Measurements from ENCODE around the gene KDM4C. TPM values are rescaled to one million over a fixed set of nuclear protein-coding genes. Genes with fewer than 3 reads are reported as not detected.
A peak's percentile ranks its signal among the peaks of the same experiment; 100 is the strongest.
"Not testable (repeated sequence)": the region's sequence is repeated elsewhere in the genome, so short reads cannot be mapped to it uniquely, and the experiment has no call there.

KDM4C gene
- total RNA-seq, 2 experiments from 2014 or later, result 49.4 to 50.0 TPM

DNA sequence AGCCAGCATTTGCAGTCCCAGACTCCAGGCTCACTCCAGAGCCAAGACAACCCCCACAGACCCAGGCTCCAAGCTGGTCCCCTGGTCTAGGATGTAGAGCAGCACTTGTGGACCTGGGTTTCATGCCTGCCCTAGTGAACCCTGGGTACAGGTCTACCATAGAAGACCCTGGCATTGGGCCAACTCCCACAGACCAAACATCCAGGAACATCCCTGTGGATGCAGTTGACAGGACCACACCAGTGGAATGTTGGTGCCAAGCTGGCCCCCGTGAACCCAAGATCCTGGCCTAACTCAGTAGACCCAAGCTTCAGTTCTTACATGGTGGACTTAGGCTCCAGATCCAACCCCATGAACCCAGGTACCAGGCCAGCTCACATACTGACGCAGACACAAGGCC is 250.6 kb downstream of the KDM4C start:
- peaks cover 14% of the 10 kb centered on the region for H3K4me1 Mint-ChIP-seq
- POLR2A ChIA-PET, result no interaction called here
- CTCF ChIA-PET, result no interaction called here

DNA sequence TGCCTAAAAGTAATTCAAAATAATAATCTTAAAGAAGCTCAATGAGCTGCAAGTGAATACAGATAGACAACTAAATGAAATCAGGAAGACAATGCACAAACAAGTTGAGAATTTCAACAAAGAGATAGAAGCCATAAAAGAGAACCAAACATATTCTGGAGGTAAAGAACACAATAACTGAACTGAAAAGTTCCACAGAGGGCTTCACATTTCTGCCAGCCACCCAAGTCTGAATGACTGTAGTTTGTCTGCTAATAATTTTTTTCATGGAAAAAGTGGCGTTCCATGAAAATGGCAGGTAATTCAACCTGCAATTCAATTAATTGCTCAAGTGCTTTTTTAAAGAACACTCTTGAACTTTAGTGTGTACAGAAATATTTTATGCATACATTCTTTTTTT is 251.3 kb downstream of the KDM4C start:
- ChIA-PET CTCF (no interaction called here), POLR2A (no interaction called here)
- no peak for DNase-seq
- H3K27me3 Mint-ChIP-seq, result no peaks in the 10 kb centered on the region
- H3K36me3 Mint-ChIP-seq (ENCODE audit: low read depth), result peaks cover 62% of the 10 kb centered on the region
- H3K9me3 Mint-ChIP-seq, result peaks cover 2% of the 10 kb centered on the region
- H3K4me1 Mint-ChIP-seq, result peaks cover 14% of the 10 kb centered on the region
- no peak overlapping the region for H3K4me3 Mint-ChIP-seq
- H3K27ac Mint-ChIP-seq, result no peak overlapping the region

More for the DNA sequence above, 250.6 kb downstream of the KDM4C start:
- H3K36me3 Mint-ChIP-seq (ENCODE audit: low read depth), result peaks cover 60% of the 10 kb centered on the region
- no peaks in the 10 kb centered on the region for H3K27me3 Mint-ChIP-seq
- peaks cover 2% of the 10 kb centered on the region for H3K9me3 Mint-ChIP-seq
- no peak overlapping the region for H3K27ac Mint-ChIP-seq
- DNase-seq, result no peak
- H3K4me3 Mint-ChIP-seq, result no peak overlapping the region

DNA sequence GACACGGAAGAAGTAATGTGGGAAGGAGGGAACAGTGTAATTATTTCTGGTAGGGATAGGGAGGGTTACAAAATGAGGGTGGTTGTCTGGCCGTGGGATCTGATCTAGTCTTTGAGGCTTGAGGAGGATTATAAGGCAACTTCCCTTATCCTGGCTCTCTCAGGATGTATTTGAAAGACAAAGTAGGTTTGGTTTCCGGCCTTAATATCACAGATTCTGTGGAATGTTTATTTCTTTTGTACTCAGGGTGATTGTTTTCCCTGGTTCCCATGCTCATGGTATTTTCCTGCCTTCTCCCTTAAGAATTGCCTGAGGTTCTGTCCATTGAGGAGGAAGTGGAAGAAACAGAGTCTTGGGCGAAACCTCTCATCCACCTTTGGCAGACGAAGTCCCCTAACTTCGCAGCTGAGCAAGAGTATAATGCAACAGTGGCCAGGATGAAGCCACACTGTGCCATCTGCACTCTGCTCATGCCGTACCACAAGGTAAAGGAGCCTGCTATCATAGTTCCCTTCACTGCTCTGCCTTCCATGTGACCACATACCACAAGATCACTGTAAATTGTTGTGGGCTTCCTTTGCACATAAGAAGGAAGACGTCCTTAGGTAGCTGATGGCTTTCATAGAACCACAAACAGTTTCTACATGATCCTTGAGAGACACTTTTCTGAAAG is 253.8 kb downstream of the KDM4C start:
- Mint-ChIP-seq H3K27me3 (no peaks in the 10 kb centered on the region), H3K4me1 (peaks cover 14% of the 10 kb centered on the region), H3K4me3 (no peak overlapping the region), H3K36me3 (ENCODE audit: low read depth) (peaks cover 60% of the 10 kb centered on the region), H3K9me3 (peaks cover 2% of the 10 kb centered on the region), H3K27ac (no peak overlapping the region)
- CTCF ChIA-PET, result interaction anchor here (1.1 kb wide), 1 partner anchor 184 kb away, joined by 3 read pairs; no protein-coding TSS in a partner anchor
- POLR2A ChIA-PET, result no interaction called here
- peak; percentile 22 for DNase-seq

DNA sequence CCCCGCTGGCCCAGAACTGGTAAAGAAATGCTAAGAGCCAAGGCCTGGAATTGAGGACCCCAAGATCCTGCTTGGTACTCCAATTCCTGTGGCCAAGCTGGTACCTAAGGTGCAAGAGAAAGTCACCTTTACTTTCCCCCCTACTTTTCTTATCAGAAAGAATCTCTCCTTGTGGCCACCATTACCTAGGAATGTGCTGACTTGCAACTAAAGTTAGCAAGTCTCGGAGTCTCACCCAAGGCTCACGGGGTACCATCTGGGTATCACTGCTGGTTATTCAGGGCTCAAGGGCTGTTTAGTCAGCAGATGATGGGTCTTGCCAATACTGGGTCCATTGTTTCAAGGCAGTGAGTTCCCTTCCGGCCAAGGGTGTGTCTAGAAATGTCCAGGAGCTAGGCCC is 270.2 kb downstream of the KDM4C start:
- Mint-ChIP-seq H3K4me1 (no peaks in the 10 kb centered on the region), H3K4me3 (no peak overlapping the region), H3K27me3 (no peaks in the 10 kb centered on the region), H3K36me3 (ENCODE audit: low read depth) (peaks cover 31% of the 10 kb centered on the region), H3K9me3 (no peaks in the 10 kb centered on the region), H3K27ac (no peak overlapping the region)
- CTCF ChIA-PET, result no interaction called here
- DNase-seq, result no peak
- POLR2A ChIA-PET, result no interaction called here

DNA sequence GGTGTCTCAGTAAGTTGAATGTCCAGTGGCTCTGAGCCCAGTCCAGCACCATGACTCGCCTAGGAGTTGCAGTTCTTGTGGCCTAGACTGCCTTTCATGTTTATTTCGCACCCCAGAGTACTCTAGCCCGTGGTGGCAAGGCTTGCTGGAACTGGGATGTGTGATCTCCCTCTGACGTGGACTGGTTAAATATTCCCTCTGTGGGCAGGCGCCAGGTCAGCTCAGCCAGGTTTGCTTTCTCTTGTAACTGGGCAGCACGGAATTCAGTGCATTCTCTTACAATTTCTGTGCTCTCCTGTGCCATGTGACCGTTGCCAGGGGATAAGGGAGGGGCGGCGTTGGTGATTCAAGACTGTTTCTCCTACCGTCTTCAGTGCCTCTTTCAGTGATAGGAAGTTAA is 270.8 kb downstream of the KDM4C start:
- DNase-seq, result no peak
- Mint-ChIP-seq H3K36me3 (ENCODE audit: low read depth) (peaks cover 26% of the 10 kb centered on the region), H3K27ac (no peak overlapping the region), H3K4me3 (no peak overlapping the region), H3K9me3 (no peaks in the 10 kb centered on the region), H3K4me1 (no peaks in the 10 kb centered on the region), H3K27me3 (no peaks in the 10 kb centered on the region)
- ChIA-PET POLR2A (no interaction called here), CTCF (no interaction called here)

DNA sequence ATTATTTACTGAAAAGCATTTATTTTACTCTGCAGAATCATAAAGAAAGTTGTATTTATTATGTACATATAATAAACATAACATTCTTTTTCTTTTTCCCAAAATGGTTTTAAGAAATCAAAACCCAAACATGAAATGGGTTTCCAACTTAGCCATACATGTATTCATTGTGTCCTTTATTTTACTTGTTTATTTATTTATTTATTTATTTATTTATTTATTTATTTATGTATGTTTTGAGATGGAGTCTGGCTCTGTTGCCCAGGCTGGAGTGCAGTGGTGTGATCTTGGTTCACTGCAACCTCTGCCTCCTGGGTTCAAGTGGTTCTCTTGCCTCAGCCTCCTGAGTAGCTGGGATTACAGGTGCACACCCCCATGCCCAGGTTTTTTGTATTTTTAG is 273.2 kb downstream of the KDM4C start:
- H3K36me3 Mint-ChIP-seq (ENCODE audit: low read depth), result peaks cover 27% of the 10 kb centered on the region
- H3K4me3 Mint-ChIP-seq, H3K9me3 Mint-ChIP-seq, H3K27me3 Mint-ChIP-seq, DNase-seq, H3K27ac Mint-ChIP-seq, POLR2A ChIA-PET, H3K4me1 Mint-ChIP-seq: not testable (repeated sequence)
- CTCF ChIA-PET, result interaction anchor here (1.4 kb wide), 1 partner anchor 22 kb away, joined by 3 read pairs; no protein-coding TSS in a partner anchor

DNA sequence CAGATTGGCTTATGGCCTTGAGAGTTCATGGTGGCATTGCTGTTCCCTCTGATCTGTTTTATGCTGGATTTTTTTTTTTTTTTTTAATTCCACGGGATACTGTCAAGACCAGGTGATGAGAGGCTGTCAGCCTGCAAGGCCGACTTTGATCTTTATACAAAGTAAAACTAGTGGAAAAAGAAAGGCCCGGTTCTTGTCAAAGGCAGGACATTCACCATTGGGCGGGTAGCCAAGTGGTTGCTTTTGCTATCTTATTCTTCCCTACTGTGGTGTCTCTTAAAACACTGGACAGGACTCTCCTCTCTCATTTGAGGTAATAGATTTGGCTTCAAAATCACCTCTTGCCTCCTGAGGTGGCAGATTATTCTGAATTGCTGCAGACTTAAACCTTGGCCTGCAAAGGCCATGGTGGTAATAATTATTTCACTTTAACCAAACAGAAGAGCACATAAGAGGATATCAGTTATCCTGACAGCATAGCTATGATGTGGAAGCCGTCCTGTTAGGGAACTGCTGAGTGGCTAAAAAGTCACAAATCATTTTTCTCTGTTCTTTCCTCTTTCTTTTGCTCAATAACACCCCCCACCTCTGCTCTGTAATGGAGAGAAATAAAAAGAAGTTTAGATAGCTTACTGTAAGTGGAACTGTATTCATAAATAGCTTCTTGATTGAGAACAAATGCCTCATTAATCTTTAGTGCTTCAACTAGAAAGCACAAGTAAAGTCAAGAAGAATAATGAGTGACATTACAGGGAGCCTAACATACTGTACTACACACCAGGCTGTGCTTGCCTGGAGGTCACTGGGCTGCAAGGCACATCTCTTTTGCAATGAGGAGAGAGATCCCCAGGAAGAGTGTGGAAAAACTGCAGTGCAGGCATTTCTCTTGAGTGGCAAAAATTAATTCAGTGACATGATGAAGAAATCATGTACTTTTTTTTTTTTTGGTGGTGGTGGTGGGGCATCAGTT is 275.6 kb downstream of the KDM4C start:
- Mint-ChIP-seq H3K4me3 (no peak overlapping the region), H3K4me1 (no peaks in the 10 kb centered on the region), H3K27ac (no peak overlapping the region), H3K9me3 (no peaks in the 10 kb centered on the region), H3K27me3 (no peaks in the 10 kb centered on the region), H3K36me3 (ENCODE audit: low read depth) (peaks cover 16% of the 10 kb centered on the region)
- CTCF ChIA-PET, result no interaction called here
- POLR2A ChIA-PET, result no interaction called here
- no peak for DNase-seq

DNA sequence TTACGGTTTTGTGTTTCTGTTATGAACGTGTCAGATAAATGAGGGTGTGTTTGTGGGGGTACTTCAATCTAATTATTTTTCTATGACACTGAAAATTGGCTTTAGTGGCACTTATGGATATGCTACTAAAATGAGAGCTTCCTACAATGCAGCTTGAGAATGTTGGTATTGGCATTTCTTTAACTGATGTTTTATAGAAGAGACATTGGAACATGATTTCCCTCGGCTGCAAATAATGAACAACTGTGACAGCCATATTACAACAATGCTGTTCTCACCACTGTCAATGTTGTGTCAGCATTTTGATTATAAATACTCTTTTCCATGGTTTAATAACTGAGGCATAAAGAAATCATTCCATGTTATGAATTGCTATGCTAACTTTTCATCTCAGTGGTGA is 279.4 kb downstream of the KDM4C start:
- Mint-ChIP-seq H3K27ac (no peak overlapping the region), H3K36me3 (ENCODE audit: low read depth) (peaks cover 28% of the 10 kb centered on the region), H3K4me1 (no peaks in the 10 kb centered on the region), H3K27me3 (no peaks in the 10 kb centered on the region), H3K9me3 (no peaks in the 10 kb centered on the region), H3K4me3 (no peak overlapping the region)
- POLR2A ChIA-PET, result no interaction called here
- no peak for DNase-seq
- CTCF ChIA-PET, result interaction anchor here (0.6 kb wide), 1 partner anchor 31 kb away, joined by 5 read pairs; no protein-coding TSS in a partner anchor

DNA sequence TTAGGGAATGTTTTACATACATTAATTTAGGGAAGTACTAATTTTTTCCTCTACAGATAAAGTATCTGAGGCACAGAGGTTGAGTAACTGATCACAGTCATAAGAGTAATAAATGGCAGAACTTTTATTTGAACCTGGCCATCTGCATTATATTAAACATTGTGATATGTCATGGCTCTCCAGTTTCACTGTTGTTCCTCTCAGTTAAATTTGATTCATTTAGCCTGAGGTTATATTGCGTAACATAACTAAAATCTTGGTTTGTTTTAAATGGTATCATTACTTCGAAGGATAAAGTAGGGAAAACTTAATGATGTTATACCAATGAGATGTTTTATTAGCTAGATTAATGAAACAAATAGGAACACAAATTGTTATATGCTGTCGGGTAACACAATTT is 284.4 kb downstream of the KDM4C start:
- Mint-ChIP-seq H3K27me3 (no peaks in the 10 kb centered on the region), H3K4me3 (no peak overlapping the region), H3K9me3 (no peaks in the 10 kb centered on the region), H3K27ac (no peak overlapping the region), H3K36me3 (ENCODE audit: low read depth) (peaks cover 28% of the 10 kb centered on the region), H3K4me1 (peaks cover 12% of the 10 kb centered on the region)
- ChIA-PET POLR2A (no interaction called here), CTCF (no interaction called here)
- no peak for DNase-seq

DNA sequence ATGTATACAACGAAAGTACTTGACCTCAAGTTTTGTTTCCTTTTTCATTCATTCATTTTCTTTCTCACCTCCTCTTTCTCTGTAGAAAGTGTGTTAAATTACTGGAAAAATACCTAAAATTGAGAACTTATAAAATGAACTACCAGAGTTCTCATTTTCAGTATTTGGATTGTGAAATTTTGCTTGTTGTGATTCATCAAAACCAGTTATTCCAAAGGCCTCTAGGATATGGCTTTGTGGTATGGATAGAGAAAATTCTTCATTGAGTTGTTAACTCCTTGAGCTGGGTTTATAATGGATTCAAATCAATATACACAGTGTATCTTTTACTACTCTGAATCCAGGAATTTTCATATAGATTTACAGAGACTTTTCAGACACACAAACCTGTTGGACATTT is 287.6 kb downstream of the KDM4C start:
- no peak for DNase-seq
- Mint-ChIP-seq H3K4me1 (peaks cover 12% of the 10 kb centered on the region), H3K27me3 (no peaks in the 10 kb centered on the region), H3K36me3 (ENCODE audit: low read depth) (peaks cover 36% of the 10 kb centered on the region), H3K4me3 (no peak overlapping the region), H3K9me3 (no peaks in the 10 kb centered on the region), H3K27ac (no peak overlapping the region)
- CTCF ChIA-PET, result interaction anchor here (0.6 kb wide), 1 partner anchor 11 kb away, joined by 3 read pairs; no protein-coding TSS in a partner anchor
- POLR2A ChIA-PET, result no interaction called here

DNA sequence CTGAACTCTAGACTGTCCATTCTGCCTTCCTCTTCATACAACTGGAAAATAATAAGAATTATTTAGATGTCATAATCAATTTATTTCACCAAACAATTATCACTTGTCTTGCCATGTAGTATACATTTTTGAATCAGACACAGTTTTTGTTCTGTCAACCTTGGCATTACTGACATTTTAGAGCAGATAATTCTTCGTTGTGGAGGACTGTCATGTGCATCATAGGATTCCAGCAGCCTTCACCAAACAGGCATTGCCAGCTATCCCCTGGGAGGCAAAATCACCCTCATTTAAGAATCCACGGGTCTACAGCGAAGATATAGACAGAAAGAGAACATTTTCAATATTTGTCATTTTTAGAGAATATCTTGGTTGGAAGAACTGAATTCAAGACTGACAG is 293.9 kb downstream of the KDM4C start:
- Mint-ChIP-seq H3K4me3 (no peak overlapping the region), H3K27ac (no peak overlapping the region), H3K27me3 (no peaks in the 10 kb centered on the region), H3K36me3 (ENCODE audit: low read depth) (peaks cover 20% of the 10 kb centered on the region), H3K9me3 (no peaks in the 10 kb centered on the region), H3K4me1 (peaks cover 17% of the 10 kb centered on the region)
- CTCF ChIA-PET, result interaction anchor here (1.5 to 3.3 kb wide), 4 partner anchors 16 to 483 kb away, joined by 3 to 28 read pairs (median 8); no protein-coding TSS in a partner anchor
- POLR2A ChIA-PET, result no interaction called here
- DNase-seq, result no peak

DNA sequence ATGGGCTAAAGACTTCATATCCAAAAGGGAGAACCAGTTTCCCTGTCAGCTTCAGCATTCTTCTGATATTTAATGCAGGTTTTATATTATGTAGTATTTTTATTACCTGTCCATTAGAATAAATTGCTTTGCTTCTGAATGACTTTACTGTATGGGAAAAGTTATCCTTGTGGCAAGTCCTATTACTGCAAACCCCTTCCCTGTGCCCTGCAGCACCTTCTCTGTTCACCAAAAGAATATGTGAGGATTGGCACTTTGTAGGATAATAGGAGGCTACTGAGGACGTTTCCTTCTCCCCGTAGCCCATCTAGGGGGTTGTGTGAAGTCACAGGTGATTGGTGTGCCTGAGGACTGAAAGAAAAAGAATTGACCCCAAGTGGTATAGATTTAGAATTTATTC is 296.1 kb downstream of the KDM4C start:
- H3K4me1 Mint-ChIP-seq, result peaks cover 19% of the 10 kb centered on the region
- no peak for DNase-seq
- ChIA-PET CTCF (interaction anchor here (1.2 to 3.3 kb wide), 5 partner anchors 10 to 226 kb away, joined by 5 to 28 read pairs (median 7); no protein-coding TSS in a partner anchor), POLR2A (no interaction called here)
- no peaks in the 10 kb centered on the region for H3K27me3 Mint-ChIP-seq
- H3K4me3 Mint-ChIP-seq, result no peak overlapping the region
- H3K9me3 Mint-ChIP-seq, result no peaks in the 10 kb centered on the region
- peaks cover 10% of the 10 kb centered on the region for H3K36me3 Mint-ChIP-seq (ENCODE audit: low read depth)
- no peak overlapping the region for H3K27ac Mint-ChIP-seq

DNA sequence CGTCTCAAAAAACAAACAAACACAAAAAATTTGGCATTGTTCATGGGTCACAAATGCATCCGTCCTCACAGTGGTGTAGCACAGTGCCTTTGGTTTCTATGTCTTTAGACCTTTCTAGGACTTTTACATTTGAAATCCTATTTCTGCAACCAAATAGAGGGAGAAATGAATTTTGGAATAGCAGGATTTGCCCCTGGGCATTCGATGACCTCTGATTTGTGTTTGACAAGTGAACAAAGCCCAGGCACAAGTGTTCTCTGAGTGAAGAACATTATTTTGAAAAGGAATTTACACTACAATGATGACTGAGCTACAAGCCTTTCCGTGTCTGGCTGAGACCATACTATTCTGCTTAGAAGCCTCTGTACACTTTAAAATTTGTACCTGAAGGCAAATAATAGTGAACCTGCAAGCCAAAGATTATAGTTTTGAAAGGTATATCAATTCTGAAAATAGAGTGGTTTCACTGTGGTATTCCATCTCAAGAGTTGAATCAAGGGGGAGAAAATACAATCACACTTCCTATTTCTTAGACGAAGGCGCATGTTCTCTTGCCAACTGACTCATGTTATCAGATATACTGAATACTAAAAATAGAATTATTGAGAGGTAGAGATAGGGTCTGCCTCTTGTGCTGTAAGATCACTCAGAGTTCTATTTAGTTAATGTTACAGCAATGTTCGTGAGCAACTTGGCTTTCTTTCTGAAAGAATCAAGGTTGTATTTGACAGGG is 297.6 kb downstream of the KDM4C start:
- Mint-ChIP-seq H3K27me3 (no peaks in the 10 kb centered on the region), H3K4me3 (no peak overlapping the region), H3K9me3 (no peaks in the 10 kb centered on the region), H3K4me1 (peaks cover 19% of the 10 kb centered on the region), H3K27ac (no peak overlapping the region), H3K36me3 (ENCODE audit: low read depth) (peaks cover 8% of the 10 kb centered on the region)
- ChIA-PET CTCF (interaction anchor here (1.1 kb wide), 1 partner anchor 10 kb away, joined by 3 read pairs; no protein-coding TSS in a partner anchor), POLR2A (no interaction called here)
- no peak for DNase-seq

All from activated CD4-positive, alpha-beta memory T cell treated with anti-CD3 and anti-CD28 coated beads, Interleukin-2, amount 10 ng/mL, durations not matched to agents 7 days and 5 days (primary cell).